ENCODE data around the gene ZNF667.

ZNF667 gene

DNA sequence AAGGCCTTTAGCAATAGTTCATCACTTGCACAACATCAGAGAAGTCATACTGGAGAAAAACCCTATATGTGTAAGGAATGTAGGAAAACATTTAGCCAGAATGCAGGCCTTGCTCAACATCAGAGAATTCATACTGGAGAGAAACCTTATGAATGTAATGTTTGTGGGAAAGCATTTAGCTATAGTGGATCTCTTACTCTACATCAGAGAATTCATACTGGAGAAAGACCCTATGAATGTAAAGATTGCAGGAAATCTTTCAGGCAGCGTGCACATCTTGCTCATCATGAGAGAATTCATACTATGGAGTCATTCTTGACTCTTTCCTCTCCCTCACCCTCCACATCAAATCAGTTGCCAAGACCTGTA lies 53.2 kb downstream of the ZNF667 start:
- H3K4me1 ChIP-seq (ENCODE audit: insufficient read depth, low read length), result no peaks in the 10 kb centered on the region
- H3K9me3 ChIP-seq (ENCODE audit: insufficient read depth, low read depth, low read length), result peaks cover 98% of the 10 kb centered on the region
- H3K27ac ChIP-seq (ENCODE audit: low read length), result no peak overlapping the region
- H3K36me3 ChIP-seq (ENCODE audit: insufficient read depth, low read depth, low read length), result peaks cover 19% of the 10 kb centered on the region; the same call in 1 of the 2 replicates
- no peak overlapping the region for H3K9ac ChIP-seq (ENCODE audit: low read depth, low read length)
- H3K27me3 ChIP-seq (ENCODE audit: insufficient read depth, low read length), result no peaks in the 10 kb centered on the region
- H3K4me3 ChIP-seq (ENCODE audit: low read length), result no peak overlapping the region

DNA sequence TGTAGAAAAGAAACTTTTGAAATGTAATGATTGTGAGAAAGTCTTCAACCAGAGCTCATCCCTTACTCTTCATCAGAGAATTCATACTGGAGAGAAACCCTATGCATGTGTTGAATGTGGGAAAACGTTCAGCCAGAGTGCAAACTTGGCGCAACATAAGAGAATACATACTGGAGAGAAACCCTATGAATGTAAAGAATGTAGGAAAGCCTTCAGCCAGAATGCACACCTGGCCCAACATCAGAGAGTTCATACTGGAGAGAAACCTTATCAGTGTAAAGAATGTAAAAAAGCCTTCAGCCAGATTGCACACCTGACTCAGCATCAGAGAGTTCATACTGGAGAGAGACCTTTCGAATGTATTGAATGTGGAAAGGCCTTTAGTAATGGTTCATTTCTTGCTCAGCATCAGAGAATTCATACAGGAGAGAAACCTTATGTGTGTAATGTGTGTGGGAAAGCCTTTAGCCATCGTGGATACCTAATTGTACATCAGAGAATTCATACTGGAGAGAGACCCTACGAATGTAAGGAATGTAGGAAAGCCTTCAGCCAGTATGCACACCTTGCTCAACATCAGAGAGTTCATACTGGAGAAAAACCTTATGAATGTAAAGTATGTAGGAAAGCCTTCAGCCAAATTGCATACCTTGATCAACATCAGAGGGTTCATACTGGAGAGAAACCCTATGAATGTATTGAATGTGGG lies 53.7 kb downstream of the ZNF667 start:
- Histone ChIP-seq H3K27me3 (ENCODE audit: insufficient read depth, low read length) (no peaks in the 10 kb centered on the region), H3K9me3 (ENCODE audit: insufficient read depth, low read depth, low read length) (peaks cover 98% of the 10 kb centered on the region)

DNA sequence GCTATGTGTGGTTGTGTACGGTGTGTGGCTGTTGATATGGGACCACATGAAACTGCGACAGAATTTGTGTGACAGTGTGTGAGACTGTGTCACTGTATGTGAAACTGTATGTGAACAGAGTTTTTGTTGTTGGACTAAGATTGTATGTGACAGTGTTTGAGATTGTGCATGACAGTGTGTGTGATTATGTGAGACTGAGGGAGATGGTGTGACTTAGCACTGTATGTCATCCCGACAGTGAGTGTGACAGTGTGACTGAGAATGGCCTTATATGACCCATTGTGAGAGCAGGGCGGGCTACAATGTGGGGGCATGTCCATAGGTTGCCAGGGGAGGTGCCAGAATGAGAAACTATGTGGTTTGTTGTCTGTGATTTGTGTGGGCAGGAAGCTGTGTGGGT lies 72.1 kb downstream of the ZNF667 start:
- no peaks in the 10 kb centered on the region for H3K4me1 ChIP-seq (ENCODE audit: insufficient read depth, low read length)
- H3K27ac ChIP-seq (ENCODE audit: low read length), result no peak overlapping the region
- H3K9me3 ChIP-seq (ENCODE audit: insufficient read depth, low read depth, low read length), result peaks cover 61% of the 10 kb centered on the region
- no peak overlapping the region for H3K9ac ChIP-seq (ENCODE audit: low read depth, low read length)
- peaks cover 23% of the 10 kb centered on the region for H3K36me3 ChIP-seq (ENCODE audit: insufficient read depth, low read depth, low read length)
- peak overlapping the region; percentile 94 for H3K4me3 ChIP-seq (ENCODE audit: low read length)
- no peaks in the 10 kb centered on the region for H3K27me3 ChIP-seq (ENCODE audit: insufficient read depth, low read length)

More for the DNA sequence above, 53.7 kb downstream of the ZNF667 start:
- Histone ChIP-seq H3K27ac (ENCODE audit: low read length) (no peak overlapping the region), H3K4me1 (ENCODE audit: insufficient read depth, low read length) (no peaks in the 10 kb centered on the region), H3K4me3 (ENCODE audit: low read length) (no peak overlapping the region), H3K9ac (ENCODE audit: low read depth, low read length) (no peak overlapping the region), H3K36me3 (ENCODE audit: insufficient read depth, low read depth, low read length) (peaks cover 19% of the 10 kb centered on the region; the same call in 1 of the 2 replicates)

- peak overlapping the region; percentile 94 for H3K4me3 ChIP-seq (ENCODE audit: low read length)
- H3K9me3 ChIP-seq (ENCODE audit: insufficient read depth, low read depth, low read length), result peaks cover 61% of the 10 kb centered on the region
- H3K36me3 ChIP-seq (ENCODE audit: insufficient read depth, low read depth, low read length), result peaks cover 21% of the 10 kb centered on the region
- no peaks in the 10 kb centered on the region for H3K4me1 ChIP-seq (ENCODE audit: insufficient read depth, low read length)
- no peak overlapping the region for H3K27ac ChIP-seq (ENCODE audit: low read length)
- peak overlapping the region; percentile 87 for H3K9ac ChIP-seq (ENCODE audit: low read depth, low read length)
- no peaks in the 10 kb centered on the region for H3K27me3 ChIP-seq (ENCODE audit: insufficient read depth, low read length)
Observed at GRCh38 chr19:56404705-56405056, 72.5 kb downstream of the ZNF667 start.

- Histone ChIP-seq H3K36me3 (ENCODE audit: insufficient read depth, low read depth, low read length) (peaks cover 17% of the 10 kb centered on the region), H3K4me1 (ENCODE audit: insufficient read depth, low read length) (no peaks in the 10 kb centered on the region), H3K9ac (ENCODE audit: low read depth, low read length) (peak within 1 kb of the TSS; percentile 87), H3K4me3 (ENCODE audit: low read length) (peak within 1 kb of the TSS; percentile 94), H3K27me3 (ENCODE audit: insufficient read depth, low read length) (no peaks in the 10 kb centered on the region), H3K27ac (ENCODE audit: low read length) (peak within 1 kb of the TSS; percentile 66), H3K9me3 (ENCODE audit: insufficient read depth, low read depth, low read length) (peaks cover 60% of the 10 kb centered on the region)
Observed at GRCh38 chr19:56403764-56404704, 73.1 kb downstream of the ZNF667 start, which contains the start of gene ZNF583. Gene ZNF583, plus strand, starts transcription at chr19:56404332. Its CDS starts 2,783 bp downstream, at chr19:56407115.

- Histone ChIP-seq H3K27ac (ENCODE audit: low read length) (no peak overlapping the region), H3K9ac (ENCODE audit: low read depth, low read length) (peak overlapping the region; percentile 87; the same call in 1 of the 2 replicates)
Observed at GRCh38 chr19:56403261-56403660, 73.9 kb downstream of the ZNF667 start.

GRCh38 chr19:56400485-56400884 lies 76.7 kb downstream of the ZNF667 start:
- H3K9ac ChIP-seq (ENCODE audit: low read depth, low read length), result no peak overlapping the region
- H3K27ac ChIP-seq (ENCODE audit: low read length), result no peak overlapping the region
- peaks cover 23% of the 10 kb centered on the region; the same call in 1 of the 2 replicates for H3K36me3 ChIP-seq (ENCODE audit: insufficient read depth, low read depth, low read length)
- H3K9me3 ChIP-seq (ENCODE audit: insufficient read depth, low read depth, low read length), result peaks cover 54% of the 10 kb centered on the region
- no peak overlapping the region for H3K4me3 ChIP-seq (ENCODE audit: low read length)
- H3K27me3 ChIP-seq (ENCODE audit: insufficient read depth, low read length), result no peaks in the 10 kb centered on the region
- H3K4me1 ChIP-seq (ENCODE audit: insufficient read depth, low read length), result no peaks in the 10 kb centered on the region

More at GRCh38 chr19:56403261-56403660, 73.9 kb downstream of the ZNF667 start:
- H3K9me3 ChIP-seq (ENCODE audit: insufficient read depth, low read depth, low read length), result peaks cover 57% of the 10 kb centered on the region
- H3K4me3 ChIP-seq (ENCODE audit: low read length), result peak overlapping the region; percentile 94
- no peaks in the 10 kb centered on the region for H3K27me3 ChIP-seq (ENCODE audit: insufficient read depth, low read length)
- H3K4me1 ChIP-seq (ENCODE audit: insufficient read depth, low read length), result no peaks in the 10 kb centered on the region
- peaks cover 17% of the 10 kb centered on the region for H3K36me3 ChIP-seq (ENCODE audit: insufficient read depth, low read depth, low read length)

DNA sequence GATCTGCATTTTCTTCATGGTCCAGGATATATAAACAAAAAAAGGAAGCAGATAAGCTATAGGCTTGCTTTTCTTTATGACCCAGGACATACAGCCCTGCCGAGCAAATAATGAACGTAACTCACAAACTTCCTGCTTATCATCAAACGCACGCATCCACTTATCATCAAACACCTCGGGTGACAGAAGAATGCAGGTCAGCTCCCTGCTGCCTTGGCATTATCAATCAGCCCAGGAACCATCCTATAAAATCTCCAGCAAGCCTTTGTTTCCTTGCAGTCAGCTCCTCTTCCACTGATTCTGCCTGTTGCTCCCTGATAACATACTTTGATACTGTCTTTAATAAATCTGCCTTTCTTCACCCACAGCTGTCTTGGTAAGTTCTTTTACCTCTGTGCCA lies 78.3 kb downstream of the ZNF667 start:
- H3K27me3 ChIP-seq (ENCODE audit: insufficient read depth, low read length), result no peaks in the 10 kb centered on the region
- H3K27ac ChIP-seq (ENCODE audit: low read length), result no peak overlapping the region
- peaks cover 23% of the 10 kb centered on the region; the same call in 1 of the 2 replicates for H3K36me3 ChIP-seq (ENCODE audit: insufficient read depth, low read depth, low read length)
- H3K4me1 ChIP-seq (ENCODE audit: insufficient read depth, low read length), result no peaks in the 10 kb centered on the region
- peaks cover 61% of the 10 kb centered on the region for H3K9me3 ChIP-seq (ENCODE audit: insufficient read depth, low read depth, low read length)
- H3K4me3 ChIP-seq (ENCODE audit: low read length), result no peak overlapping the region
- H3K9ac ChIP-seq (ENCODE audit: low read depth, low read length), result no peak overlapping the region

GRCh38 chr19:56393119-56394012 lies 83.8 kb downstream of the ZNF667 start, which contains the start of gene ZNF582:
Gene ZNF582, minus strand, starts transcription at chr19:56393534. Its CDS starts 1,782 bp downstream, at chr19:56391752.
- Histone ChIP-seq H3K27me3 (ENCODE audit: insufficient read depth, low read length) (no peaks in the 10 kb centered on the region), H3K9me3 (ENCODE audit: insufficient read depth, low read depth, low read length) (peaks cover 40% of the 10 kb centered on the region), H3K27ac (ENCODE audit: low read length) (peak within 1 kb of the TSS; percentile 86), H3K4me3 (ENCODE audit: low read length) (peak within 1 kb of the TSS; percentile 81), H3K4me1 (ENCODE audit: insufficient read depth, low read length) (no peaks in the 10 kb centered on the region), H3K9ac (ENCODE audit: low read depth, low read length) (peak within 1 kb of the TSS; percentile 87), H3K36me3 (ENCODE audit: insufficient read depth, low read depth, low read length) (peaks cover 14% of the 10 kb centered on the region; the same call in 1 of the 2 replicates)
